HepG2 (cell line): ENCODE measurements around the gene PPP1CB.

Experiments used
- BRCA1 ChIP-seq: sonication (generic); formaldehyde crosslinking; IDR thresholded peaks from 2 replicates; pipeline ENCODE4 v1.4.0; 2020; ENCODE audit warnings: missing genetic modification reagents
- CTCF ChIP-seq: sonication (generic); formaldehyde crosslinking; IDR thresholded peaks from 2 replicates; pipeline ENCODE4 v1.5.0; 2020; ENCODE audit warnings: mild to moderate bottlenecking, missing genetic modification reagents, moderate library complexity
- EZH2 ChIP-seq: conservative IDR thresholded peaks from 2 replicates; pipeline ENCODE4 v1.6.1; 2012; ENCODE audit warnings: mild to moderate bottlenecking, low read depth, low read length, moderate library complexity
- NR2C2 ChIP-seq: sonication (generic); formaldehyde crosslinking; IDR thresholded peaks from 2 replicates; pipeline ENCODE4 v1.4.0; 2020; ENCODE audit warnings: missing genetic modification reagents, mild to moderate bottlenecking, moderate library complexity, borderline replicate concordance
- POLR2A ChIP-seq, 2 experiments: IDR thresholded peaks; 2 replicates each; pipeline ENCODE4 v1.6.1; 2011; ENCODE audit warnings: low read depth in 2 of 2, low read length in 2 of 2, mild to moderate bottlenecking in 1 of 2, moderate library complexity in 1 of 2; ENCODE audit not compliant: insufficient read depth in 1 of 2
- POLR2AphosphoS5 ChIP-seq: IDR thresholded peaks from 2 replicates; pipeline ENCODE4 v1.6.1; 2012; ENCODE audit warnings: low read depth, low read length
- TCF7 ChIP-seq: sonication (generic); IDR thresholded peaks from 2 replicates; pipeline ENCODE4 v1.6.1; 2016; ENCODE audit warnings: antibody characterized with exemption, low read depth
- ZNF468 ChIP-seq: sonication (generic); formaldehyde crosslinking; IDR thresholded peaks from 2 replicates; pipeline ENCODE4 v1.8.0; 2022; ENCODE audit warnings: mild to moderate bottlenecking, moderate library complexity, missing genetic modification reagents
- ZNF629 ChIP-seq: sonication (generic); formaldehyde crosslinking; conservative IDR thresholded peaks from 2 replicates; pipeline ENCODE4 v1.5.0; 2020; ENCODE audit warnings: missing genetic modification reagents

- TF ChIP-seq TCF7 (no peak), EZH2 (no peak), BRCA1 (no peak), POLR2A (IDR thresholded peaks at IDR 0.05; ENCODE audit: insufficient read depth in 1 of 2, low read depth in 2 of 2, low read length in 2 of 2) (no peak), POLR2AphosphoS5 (no peak), ZNF468 (CRISPR knock-in tag) (no peak), ZNF629 (no peak), CTCF (CRISPR knock-in tag) (no peak), NR2C2 (CRISPR knock-in tag) (no peak)
Observed at GRCh38 chr2:28802975-28803429, 51.4 kb downstream of the PPP1CB start.
